ENCODE data around the gene COL11A1.
"Not testable (repeated sequence)": the region's sequence is repeated elsewhere in the genome, so short reads cannot be mapped to it uniquely, and the experiment has no call there.

Gene COL11A1

GRCh38 chr1:103075316-103076000, 32.9 kb downstream of the COL11A1 start:
- DNase-seq, result no peak

GRCh38 chr1:103074224-103074623, 34.1 kb downstream of the COL11A1 start:
- DNase-seq, result no peak

- no peak for DNase-seq
Observed at GRCh38 chr1:103069201-103069600, 39.1 kb downstream of the COL11A1 start.

GRCh38 chr1:103063921-103064320, 44.4 kb downstream of the COL11A1 start:
- no peak for DNase-seq

GRCh38 chr1:103058391-103058790, 49.9 kb downstream of the COL11A1 start:
- no peak for DNase-seq

- no peak for DNase-seq
Observed at GRCh38 chr1:103056423-103056822, 51.9 kb downstream of the COL11A1 start.

GRCh38 chr1:103028110-103028509, 80.2 kb downstream of the COL11A1 start:
- DNase-seq, result not testable (repeated sequence)

GRCh38 chr1:103025858-103026409, 82.4 kb downstream of the COL11A1 start:
- no peak for DNase-seq

GRCh38 chr1:103024051-103024450, 84.3 kb downstream of the COL11A1 start:
- no peak for DNase-seq

GRCh38 chr1:103002005-103002404, 106.3 kb downstream of the COL11A1 start:
- no peak for DNase-seq

GRCh38 chr1:102978874-102979273, 129.4 kb downstream of the COL11A1 start:
- DNase-seq, result no peak

GRCh38 chr1:102977292-102977691, 131.0 kb downstream of the COL11A1 start:
- no peak for DNase-seq

- DNase-seq, result peak; percentile 56 to 63
Observed at GRCh38 chr1:102970496-102971078, 137.7 kb downstream of the COL11A1 start.

- no peak for DNase-seq
Observed at GRCh38 chr1:102967786-102968185, 140.5 kb downstream of the COL11A1 start.

GRCh38 chr1:102961549-102961948, 146.8 kb downstream of the COL11A1 start:
- DNase-seq, result no peak

- DNase-seq, result no peak
Observed at GRCh38 chr1:102954576-102954975, 153.7 kb downstream of the COL11A1 start.

- DNase-seq, result no peak
Observed at GRCh38 chr1:102952400-102952799, 155.9 kb downstream of the COL11A1 start.

GRCh38 chr1:102942324-102942723, 166.0 kb downstream of the COL11A1 start:
- no peak for DNase-seq

GRCh38 chr1:102941366-102941947, 166.9 kb downstream of the COL11A1 start:
- DNase-seq, result no peak

- DNase-seq, result no peak
Observed at GRCh38 chr1:102937401-102937800, 170.9 kb downstream of the COL11A1 start.

- not testable (repeated sequence) for DNase-seq
Observed at GRCh38 chr1:102933362-102933761, 175.0 kb downstream of the COL11A1 start.

GRCh38 chr1:102919659-102920058, 188.7 kb downstream of the COL11A1 start:
- no peak for DNase-seq

GRCh38 chr1:102901996-102902395, 206.3 kb downstream of the COL11A1 start:
- DNase-seq, result no peak

GRCh38 chr1:102899935-102900334, 208.4 kb downstream of the COL11A1 start:
- no peak for DNase-seq
